ENCODE results near the gene UNC5B.
"Not testable (repeated sequence)": the region's sequence is repeated elsewhere in the genome, so short reads cannot be mapped to it uniquely, and the experiment has no call there.

UNC5B gene

DNA sequence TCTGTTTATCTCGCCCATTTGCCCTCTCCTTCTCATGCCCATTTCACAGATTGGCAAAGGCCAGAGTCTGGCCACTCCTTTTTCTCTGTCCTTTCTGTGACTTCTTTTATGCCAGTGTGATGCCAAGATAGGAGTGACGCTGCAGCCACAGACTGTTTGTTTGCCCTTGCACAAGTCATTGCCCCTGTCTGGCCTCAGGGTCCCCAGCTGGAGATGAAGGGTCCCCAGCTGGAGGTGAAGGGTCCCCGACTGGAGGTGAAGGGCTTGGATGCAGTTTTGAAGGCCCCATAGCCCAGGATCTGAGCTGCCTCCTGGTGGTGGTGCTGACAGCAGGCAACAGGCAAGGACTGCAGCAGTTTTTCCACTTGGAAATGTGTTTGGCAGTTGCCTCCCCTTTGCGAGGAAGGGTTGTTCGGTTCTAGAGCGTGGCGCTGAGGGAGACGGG is 55.9 kb downstream of the UNC5B start:
- no peak for DNase-seq (ENCODE audit: low read depth)

DNA sequence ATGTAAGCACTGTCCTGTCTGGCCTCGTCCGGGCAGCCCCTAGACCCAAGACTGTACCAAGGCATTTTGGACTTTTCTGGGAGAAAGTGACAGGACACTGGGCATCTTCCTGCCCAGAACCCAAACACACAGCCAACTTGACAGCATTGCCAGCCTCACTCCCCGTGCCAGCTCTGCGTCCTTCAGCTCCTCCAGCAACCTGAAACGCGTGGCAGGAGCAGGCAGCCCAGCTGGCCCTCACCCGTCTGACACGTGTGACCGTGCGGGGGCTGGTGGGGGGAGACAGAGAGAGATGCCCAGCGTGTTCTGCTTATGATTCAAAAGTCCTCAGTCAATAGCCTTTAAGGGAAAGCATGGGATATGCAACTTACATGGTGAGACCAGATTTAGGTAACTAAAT is 56.4 kb downstream of the UNC5B start:
- DNase-seq (ENCODE audit: low read depth): no peak

DNA sequence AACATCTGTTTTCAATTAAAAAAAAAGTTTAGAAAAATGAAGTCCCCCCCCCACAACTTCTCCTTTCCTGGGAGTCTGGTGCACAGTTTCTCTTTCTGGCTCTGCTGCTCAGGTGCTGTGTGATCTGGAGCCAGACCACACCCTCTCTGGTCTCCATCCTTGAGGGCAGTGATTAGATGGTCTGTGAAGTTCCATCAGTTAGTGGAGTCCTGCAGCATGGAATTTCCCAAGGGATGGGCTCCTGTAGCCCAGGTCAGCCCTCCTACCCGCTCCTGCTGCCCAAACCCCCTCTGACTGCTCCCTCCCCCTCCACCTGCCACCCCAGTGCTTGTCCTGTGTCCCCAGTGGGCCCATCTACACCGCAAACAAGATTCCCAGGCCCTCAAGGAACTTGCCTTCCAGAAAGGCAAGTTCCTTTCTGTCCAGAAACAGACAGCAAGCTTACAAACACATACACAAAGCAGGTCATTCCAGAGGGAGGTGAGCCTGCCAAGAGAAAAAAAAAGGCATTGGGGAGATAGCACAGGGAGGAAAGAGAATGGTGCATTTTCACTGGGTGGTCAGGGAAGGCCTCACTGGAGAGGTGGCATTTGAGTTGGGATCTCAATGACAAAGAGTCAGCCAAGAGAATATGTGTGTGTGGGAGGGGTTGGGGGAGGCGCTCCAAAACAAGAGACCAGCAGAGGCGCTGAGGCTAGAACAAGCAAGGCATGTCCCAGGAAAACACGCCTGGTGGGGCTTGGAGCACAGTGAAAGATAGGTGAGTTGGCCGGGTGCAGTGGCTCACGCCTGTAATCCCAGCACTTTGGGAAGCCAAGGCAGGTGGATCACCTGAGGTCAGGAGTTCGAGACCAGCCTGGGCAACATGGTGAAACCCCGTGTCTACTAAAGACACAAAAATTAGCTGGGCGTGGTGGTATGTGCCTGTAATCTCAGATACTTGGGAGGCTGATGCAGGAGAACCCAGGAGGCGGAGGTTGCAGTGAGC is 57.2 kb downstream of the UNC5B start:
- no peak for DNase-seq (ENCODE audit: low read depth)

DNA sequence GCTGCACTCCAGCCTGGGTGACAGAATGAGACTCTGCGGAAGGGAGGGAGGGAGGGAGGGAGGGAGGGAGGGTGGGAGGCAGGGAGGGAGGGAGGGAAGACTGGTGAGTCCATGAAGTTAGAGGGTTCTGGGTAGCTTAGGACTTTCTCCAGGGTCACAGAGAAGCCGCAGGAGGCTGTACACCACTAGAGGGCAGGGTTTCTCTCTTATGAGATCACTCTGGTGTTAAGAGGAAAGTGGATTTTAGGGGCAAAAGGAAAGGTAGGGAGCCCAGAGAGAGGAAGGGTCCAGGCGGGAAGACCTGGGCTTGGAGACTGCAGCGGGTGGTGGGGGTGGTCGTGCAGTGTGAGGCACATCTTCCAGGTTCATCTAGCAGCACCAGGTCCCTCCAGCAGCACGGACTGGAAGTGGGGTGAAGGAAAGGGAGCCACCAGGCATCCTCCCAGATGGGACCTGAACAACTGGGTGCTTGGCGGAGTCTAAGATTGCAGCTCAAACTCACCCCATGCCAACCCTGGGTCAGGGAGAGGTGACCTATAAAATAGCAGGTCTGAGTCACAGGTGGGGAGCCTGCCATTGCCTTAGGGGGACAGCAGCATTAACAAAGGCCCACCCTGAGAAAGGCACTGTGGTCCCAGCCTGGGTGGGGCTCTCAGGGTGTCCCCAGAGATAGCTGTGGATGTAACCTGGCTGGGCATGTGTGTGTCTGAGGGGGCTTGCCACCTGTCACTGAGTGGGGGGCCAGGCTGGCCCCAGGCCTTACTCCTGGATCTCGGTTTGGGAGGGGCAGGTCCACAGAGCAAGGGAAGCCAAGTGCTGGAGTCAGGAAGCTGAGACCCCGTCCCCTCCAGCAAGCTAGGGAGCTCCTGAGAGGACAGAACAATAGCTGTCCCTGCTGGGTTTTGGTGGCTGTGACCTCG is 58.2 kb downstream of the UNC5B start:
- peak; percentile 54 for DNase-seq (ENCODE audit: low read depth)

DNA sequence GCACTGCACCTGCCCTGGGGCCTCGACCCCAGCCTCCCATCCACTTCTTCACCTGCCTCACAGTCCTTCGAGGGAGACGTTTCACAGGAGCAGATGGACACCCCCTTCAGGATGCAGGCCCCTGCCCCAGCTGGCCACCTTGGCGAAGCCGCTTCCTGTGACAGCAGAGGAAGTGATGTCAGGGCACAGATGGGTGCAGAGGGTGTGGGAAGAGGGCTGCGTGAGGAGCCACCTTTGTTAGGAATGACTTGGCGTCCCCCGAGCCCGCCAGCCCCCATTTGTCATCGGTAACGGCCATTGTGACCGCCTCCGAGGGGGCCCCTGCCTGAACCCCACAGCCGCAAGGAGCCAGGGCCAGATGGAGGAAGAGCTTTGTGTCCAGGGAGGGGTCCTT is 59.3 kb downstream of the UNC5B start:
- no peak for DNase-seq (ENCODE audit: low read depth)

DNA sequence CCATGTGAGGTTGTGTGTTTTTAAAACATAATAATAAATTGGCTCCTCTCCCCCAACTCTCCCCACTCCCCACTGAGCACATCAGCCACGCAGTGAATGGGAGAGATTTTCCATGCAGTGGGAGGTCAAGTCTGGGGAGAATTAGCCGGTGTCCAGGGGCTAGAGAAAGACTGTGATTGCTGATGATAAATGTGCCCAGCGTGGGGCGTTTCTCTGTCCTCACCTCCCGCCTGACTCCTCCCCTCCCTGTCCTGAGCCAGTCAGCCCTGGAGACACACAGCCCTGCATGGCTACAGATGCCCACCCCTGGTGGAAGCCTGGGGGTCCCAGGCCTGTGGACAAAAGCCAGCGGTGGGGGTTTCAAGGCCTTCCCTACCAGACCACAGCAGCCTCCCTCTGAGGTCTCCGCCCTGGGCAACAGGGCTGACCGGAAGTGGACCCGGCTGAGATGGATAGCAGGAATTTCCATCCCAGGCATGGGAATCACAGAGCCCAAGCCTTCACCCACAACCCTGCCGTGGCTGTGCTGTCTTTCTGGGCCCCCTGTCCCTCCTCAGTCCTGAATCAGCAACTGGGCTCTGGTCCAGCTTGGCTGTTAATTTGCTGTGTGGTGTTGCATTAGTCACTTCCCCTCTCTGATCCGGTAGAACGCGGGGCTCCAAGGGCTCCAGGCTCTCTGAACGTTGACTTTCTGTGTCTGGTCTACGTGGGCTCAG is 59.8 kb downstream of the UNC5B start:
- DNase-seq (ENCODE audit: low read depth): no peak

DNA sequence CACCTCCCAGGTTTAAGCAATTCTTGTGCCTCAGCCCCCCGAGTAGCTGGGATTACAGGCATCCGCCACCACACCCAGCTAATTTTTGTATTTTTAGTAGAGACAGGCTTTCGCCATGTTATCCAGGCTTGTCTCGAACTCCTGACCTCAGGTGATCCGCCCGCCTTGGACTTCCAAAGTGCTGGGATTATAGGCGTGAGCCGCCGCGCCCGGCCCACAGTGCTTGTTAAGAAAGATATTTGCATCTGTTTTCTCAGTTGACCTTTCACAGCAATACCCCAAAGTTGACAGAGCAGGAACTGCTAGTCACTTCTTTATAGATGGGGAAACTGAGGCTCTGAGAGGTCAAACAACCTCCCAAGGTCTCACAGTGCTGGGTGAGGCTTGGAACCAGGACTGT is 60.6 kb downstream of the UNC5B start:
- not testable (repeated sequence) for DNase-seq (ENCODE audit: low read depth)

DNA sequence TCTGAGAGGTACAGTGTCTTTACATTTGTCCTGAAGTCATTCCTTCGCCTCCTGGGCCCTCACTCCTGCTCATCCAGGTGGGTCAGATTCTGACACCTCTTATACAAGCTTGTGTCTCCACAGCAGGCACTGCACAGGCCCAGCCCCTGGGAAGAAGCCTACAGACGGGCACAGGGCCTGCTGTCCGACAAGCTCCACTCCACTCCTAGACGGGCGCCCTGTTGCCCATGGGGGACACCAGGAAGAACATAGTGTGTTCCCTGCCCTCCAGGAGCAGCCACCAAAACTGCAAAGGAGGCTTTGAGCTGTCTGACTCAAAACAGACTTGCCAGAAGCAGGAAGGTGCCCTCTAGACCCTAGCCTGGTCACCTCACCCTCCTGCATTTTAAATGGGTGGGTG is 61.1 kb downstream of the UNC5B start:
- DNase-seq (ENCODE audit: low read depth): no peak

DNA sequence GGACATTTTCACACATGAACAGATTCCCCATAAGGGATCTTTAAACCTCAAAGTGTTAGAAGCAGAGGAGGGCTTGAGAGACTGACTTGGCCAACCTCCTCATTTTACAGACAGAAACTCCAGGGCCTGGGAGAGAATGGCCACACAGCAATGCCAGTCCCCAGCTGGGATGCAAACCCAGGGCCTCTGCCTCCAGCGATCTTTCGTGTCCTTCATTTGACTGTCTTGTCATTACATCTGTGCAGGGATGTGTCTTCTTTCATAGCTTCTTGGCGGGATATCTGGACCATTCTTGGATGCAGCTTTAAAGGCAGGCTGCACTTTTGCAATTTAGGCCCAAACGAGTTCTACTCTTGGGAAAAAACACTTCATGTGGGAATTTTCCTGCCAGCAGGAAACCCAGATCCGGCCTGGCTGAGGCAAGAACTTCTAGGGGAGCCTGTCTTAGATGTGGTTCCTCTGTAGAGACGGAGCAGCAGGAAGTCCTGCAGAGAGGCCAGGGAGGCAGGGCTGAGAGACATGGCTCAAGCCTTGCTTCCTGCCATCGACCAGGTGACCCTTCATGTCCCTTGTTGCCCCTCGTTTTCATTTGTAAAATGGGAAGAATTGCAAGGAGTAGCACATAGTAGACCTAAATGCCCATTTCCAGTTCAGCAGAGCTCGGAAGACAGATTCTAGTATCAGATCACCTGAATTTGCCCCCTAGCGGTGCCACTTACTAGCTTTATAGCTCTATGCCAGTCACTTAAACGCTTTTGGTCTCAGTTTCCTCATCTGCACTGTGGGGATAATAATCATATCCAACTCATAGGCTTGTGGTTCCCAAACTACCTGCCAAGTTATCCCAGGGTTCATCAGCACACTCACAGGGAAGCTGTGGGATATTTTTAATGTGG is 62.8 kb downstream of the UNC5B start:
- no peak for DNase-seq (ENCODE audit: low read depth)

DNA sequence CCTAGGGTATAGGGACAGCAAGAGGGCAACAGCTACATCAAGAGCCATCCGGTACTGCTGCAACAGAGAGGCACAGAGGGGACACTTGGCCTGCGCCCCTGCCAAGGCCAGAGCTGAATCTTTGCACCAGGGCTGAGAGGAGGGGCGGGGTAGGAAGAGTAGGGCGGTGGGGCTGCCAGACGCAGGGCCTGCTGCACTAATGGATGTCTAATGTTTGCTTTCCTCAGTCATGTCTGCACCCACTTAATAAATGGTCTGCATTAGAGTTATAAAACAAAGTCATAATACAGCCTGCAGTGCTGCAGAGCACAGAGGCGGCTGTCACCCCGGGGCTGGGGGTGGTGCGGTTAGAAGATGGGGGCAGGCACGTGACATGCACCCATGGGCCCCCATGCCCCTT is 64.5 kb downstream of the UNC5B start:
- DNase-seq (ENCODE audit: low read depth): no peak

DNA sequence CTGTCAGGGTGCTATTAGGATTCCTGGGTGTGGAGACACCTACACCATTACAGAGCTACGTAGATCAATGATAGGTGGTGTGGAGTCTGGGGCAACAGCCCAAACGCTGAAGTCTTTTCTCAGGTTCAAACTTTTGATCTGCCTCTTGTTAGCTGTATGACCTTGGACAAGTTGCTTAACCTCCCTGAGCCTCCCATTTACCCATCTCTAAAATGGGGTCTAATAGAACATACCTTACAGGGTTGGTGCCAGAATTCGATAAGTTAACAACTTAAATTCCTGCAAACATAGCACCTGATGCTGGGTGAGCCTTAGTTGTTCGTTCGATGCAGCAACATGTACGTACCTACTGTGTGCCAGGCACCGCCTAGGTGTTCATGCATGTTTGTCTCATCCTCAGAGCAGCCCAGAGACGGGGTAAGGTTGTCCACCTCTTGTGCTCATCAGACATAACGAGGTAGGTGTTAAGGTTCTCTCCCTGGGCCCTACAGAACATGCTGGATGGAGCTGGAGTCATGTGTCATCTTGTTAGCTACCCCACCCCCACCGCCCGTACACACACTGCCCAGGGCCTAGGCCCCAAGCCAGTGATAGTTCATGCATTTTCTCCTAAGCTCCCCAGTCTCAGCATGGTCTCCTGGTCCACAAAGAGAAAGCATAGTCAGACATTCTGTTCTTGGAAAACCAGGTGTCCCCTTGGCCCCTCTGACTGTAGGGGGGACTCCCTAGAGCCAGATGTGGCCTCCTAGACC is 65.7 kb downstream of the UNC5B start:
- DNase-seq (ENCODE audit: low read depth): no peak

DNA sequence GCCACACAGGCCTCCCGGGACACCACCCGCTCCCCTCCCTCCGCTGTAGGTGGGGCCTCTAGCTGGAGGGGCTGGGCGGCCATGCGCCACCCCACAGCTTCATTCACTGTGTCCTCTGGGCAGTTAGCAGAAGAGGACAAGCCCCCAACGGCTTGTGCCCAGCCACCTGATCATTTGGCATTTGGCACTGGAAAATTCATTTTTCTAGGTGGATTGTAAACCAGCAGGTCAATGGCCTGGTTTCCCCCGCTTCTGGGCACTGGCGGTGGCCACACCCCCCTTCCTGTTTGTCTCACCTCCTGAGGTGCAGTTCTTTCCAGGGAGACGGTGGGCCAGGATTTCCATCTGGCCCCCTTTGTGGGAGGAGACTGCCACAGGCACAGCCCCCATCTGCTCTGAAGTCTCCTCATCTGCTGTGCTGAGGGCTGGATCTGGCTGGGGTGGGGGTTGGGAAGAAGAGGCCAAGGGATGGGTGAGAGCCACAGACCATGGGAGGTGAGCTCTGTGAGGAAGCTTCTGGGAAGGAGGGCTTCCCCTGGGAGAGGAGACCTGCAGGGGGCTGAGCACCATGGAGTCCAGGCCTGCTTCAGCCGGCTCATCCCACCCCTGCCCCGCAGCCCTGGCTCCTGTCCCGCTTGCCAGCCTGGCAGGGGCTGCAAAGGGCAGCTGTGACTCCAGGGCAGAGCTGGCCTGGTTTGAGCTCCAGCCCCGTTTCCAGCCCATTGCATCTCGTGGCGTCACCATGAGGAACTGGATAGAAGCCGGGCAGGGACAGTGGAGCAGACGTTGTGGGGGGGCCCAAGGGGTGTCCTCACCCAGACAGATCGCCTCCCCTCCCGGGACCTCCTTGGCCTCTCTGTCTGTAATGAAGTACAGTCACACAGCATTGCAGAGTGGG is 66.6 kb downstream of the UNC5B start:
- no peak for DNase-seq (ENCODE audit: low read depth)

DNA sequence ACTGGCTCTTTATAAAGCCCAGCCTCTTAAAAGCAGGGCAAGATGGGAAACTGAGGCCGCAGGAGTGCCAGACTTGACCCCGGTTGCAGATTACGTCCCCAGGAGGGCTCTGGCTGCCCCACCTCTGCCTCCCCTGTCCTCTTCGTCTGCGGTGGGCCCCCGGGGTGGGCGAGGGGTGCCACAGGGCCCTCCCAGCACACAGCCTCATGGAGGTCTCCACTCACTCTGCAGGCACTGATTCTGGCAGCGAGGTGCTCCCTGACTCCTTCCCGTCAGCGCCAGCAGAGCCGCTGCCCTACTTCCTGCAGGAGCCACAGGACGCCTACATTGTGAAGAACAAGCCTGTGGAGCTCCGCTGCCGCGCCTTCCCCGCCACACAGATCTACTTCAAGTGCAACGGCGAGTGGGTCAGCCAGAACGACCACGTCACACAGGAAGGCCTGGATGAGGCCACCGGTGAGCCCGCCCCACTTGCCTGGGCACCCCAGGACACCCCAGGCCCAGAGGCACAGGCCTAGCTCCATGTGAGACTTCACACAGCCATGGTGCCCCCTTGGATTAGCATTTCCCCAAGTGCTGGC is 67.3 kb downstream of the UNC5B start:
- no peak for DNase-seq (ENCODE audit: low read depth)

DNA sequence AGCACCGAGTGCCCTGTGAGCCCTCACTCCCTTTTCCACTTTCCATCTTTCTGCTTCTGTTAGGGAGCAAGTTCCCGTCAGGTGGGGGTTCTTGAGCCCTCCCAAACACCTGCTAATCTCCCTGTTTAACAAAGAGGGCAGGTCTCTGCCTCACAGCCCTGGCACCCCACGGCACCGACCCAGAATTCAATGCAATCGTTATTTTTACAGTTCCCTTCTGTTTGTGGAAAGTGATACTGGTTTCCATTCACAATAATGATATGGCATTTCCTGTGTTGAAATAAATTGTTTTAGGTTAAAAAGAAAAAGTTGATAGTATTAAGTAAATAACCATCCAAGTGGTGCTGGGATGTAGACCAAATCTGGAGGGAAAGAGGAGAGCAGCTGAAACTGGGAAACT is 67.8 kb downstream of the UNC5B start:
- DNase-seq (ENCODE audit: low read depth): no peak

DNA sequence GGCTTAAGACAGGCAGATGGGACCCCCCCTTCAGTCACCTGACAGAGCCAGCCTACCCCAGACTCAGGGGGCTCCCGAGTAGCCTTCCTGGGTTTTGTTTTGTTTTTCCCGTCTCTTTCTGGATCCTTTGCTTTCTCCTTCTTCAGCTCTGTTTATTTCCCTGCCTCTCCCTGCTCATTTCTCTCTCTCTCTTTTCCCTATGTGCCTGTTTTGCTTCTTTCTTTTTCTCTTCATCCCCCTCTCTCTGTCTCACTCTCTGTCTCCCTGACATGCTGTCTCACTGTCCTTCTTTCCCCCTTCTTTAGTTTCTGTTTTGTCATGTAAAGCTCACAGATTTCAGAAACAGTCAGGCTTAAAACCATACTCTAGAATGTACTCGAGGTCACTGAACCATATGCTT is 68.5 kb downstream of the UNC5B start:
- DNase-seq (ENCODE audit: low read depth): no peak

DNA sequence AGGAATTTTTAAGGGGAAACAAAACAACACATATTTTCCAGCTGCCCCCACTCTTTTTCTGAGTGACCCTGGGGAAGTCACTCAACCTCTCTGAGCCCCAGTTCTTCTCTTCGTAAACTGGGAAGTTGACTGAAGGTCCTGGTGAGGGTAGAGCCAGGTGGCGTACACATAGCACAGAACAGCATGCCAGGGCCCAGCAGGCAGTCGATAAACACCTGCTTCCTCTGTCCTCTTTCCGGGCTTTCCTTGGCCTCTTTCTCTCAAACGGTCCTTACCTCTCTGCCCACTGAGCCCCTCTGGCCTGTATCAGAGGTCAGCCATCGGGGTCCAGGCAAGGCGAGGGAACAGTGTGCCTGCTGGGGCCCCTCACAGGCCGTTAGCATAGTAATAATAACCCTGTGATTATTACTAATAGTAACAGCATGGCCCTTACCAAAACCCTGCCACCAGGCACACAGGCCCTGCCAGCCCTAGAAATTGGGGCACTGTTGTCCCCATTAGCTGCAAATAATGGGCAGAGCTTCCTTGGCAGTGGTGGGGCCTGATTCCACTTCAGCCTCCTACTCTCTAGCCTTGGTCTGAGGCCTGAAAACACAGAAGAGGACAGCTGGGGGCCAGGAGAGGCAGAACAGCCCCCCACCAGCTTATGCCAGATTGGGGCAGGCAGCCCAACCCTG is 69.4 kb downstream of the UNC5B start:
- no peak for DNase-seq (ENCODE audit: low read depth)

DNA sequence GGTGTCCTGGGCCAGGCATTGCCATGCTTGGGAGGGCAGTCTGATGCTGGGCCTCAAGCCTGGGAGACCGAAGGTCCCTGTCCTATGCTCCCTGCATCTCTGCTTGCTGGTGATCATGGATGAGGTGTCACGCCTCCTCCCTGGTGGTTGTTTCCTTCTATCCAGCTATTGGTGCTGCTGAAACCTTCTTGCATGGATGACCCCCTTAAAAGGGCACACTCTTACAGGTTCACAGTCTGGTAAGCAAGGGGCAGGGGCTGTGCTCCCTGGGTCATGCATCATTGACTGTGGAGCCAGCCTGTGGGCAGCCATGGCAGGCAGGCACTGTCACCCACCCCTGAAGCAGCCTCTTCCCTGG is 69.9 kb downstream of the UNC5B start:
- no peak for DNase-seq (ENCODE audit: low read depth)

DNA sequence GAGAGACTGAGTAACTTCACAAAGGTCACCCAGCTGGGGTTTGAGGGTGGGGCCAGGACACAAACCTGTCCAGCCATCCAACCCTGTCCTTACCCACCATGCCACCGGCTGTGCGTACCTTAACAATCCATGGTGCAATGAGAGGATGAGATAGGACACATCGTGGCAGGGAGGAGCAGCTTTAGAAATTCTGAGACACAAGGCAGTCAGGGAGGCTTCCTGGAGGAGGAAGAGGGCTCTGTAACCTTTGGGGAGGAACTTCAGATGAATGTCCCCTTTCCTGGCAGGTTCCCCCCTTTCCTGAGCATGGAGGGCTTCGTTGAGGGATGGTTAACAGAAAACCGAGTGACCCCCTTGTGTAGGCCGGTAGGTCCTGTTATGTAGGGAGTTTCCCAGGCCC is 71.0 kb downstream of the UNC5B start:
- no peak for DNase-seq (ENCODE audit: low read depth)

DNA sequence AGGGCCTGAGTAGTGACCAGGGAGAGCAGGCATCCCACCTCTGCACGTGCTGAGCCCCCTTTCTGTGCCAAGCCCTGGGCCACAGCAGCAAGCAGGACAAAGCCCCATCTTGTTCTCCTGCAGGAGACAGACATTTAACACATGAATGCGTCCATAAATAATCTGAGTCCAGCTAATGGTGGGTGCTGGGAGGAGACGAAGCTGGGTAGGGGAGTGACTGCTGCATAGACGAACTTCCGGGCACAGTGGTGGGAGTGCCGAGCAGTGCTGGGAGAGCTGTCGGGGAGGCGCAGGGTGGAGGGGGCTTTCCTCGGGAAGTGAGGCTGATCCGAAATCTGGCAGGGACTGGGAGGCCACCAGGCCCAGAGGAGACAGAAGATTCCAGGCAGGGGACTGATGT is 71.5 kb downstream of the UNC5B start:
- no peak for DNase-seq (ENCODE audit: low read depth)

Data from CMK (cell line).